Body of pancreas (tissue), 4 donors: ENCODE data around the gene BCL6B. TPM values are rescaled to one million over a fixed set of nuclear protein-coding genes. Genes with fewer than 3 reads are reported as not detected.

Source experiments
- ATAC-seq: fragments of 150-250 bp; one replicate; pipeline ENCODE4 v1.9.1; 2016
- DNase-seq, 4 donors: peaks; one replicate each; pipeline ENCODE4 v3.0.0-alpha.2; 2019
- H3K27ac ChIP-seq, 4 donors: fragments of 200-600 bp; sonication (generic); 1 replicate in 3 of 4; 2 replicates in 1 of 4; pipeline versions ENCODE4 v1.5.1 to v1.6.1; 2016 to 2019; ENCODE audit warnings: mild to moderate bottlenecking in 1 of 4, mixed read lengths in 1 of 4, moderate library complexity in 1 of 4
- H3K27me3 ChIP-seq, 2 donors: fragments of 200-600 bp; sonication (generic); one replicate each; pipeline ENCODE4 v1.6.0; 2016; ENCODE audit warnings: mild to moderate bottlenecking in 1 of 2
- H3K36me3 ChIP-seq, 2 donors: fragments of 200-600 bp; sonication (generic); replicated peaks in 1 of 2; 2 replicates each; pipeline ENCODE4 v1.5.1; 2016; ENCODE audit warnings: low read depth in 2 of 2; ENCODE audit not compliant: insufficient read depth in 1 of 2
- H3K4me1 ChIP-seq: fragments of 200-600 bp; sonication (generic); one replicate; pipeline ENCODE4 v1.6.0; 2016
- H3K4me3 ChIP-seq, 2 donors: fragments of 200-600 bp; sonication (generic); 1 replicate in 1 of 2; 2 replicates in 1 of 2; pipeline ENCODE4 v1.5.1; 2016 to 2019
- H3K9me3 ChIP-seq, 3 donors: fragments of 200-600 bp; sonication (generic); 1 replicate in 2 of 3; 2 replicates in 1 of 3; pipeline ENCODE4 v1.5.1; 2016
- POLR2A ChIP-seq, 3 donors: fragments of 450-650 bp; IDR thresholded peaks; one replicate each; pipeline ENCODE4 v1.6.1; 2016; ENCODE audit warnings: antibody characterized with exemption in 3 of 3, mild to moderate bottlenecking in 2 of 3
- WGBS, 2 donors: methylation state at CpG; one replicate each; pipeline ENCODE4 v1.1.5; 2017; 5-methylcytosine and 5-hydroxymethylcytosine counted together
- intact Hi-C: fragments of 100-400 bp; cut with DNase I; formaldehyde crosslinking; loops from one replicate; pipeline ENCODE4 v1.15.1; 2023
- total RNA-seq, 2 donors: library from RNA; depleted of rRNA; stranded (reverse); fragments of >200 nt; gene quantifications; one replicate each; pipeline ENCODE4 v1.1.0, GENCODE V29; 2016
- TF ChIP-seq, protein P1 (sequence below), 7 experiments: fragments of 450-650 bp in 4 of 7; fragments of 200-600 bp in 3 of 7; sonication (generic) in 3 of 7; IDR thresholded peaks; one replicate each; pipeline ENCODE4 v1.5.1; 2016 to 2019; ENCODE audit warnings: antibody characterized with exemption in 7 of 7

The BCL6B gene
- total RNA-seq, 2 donors from 2014 or later: 1.6 to 8.9 TPM

DNA sequence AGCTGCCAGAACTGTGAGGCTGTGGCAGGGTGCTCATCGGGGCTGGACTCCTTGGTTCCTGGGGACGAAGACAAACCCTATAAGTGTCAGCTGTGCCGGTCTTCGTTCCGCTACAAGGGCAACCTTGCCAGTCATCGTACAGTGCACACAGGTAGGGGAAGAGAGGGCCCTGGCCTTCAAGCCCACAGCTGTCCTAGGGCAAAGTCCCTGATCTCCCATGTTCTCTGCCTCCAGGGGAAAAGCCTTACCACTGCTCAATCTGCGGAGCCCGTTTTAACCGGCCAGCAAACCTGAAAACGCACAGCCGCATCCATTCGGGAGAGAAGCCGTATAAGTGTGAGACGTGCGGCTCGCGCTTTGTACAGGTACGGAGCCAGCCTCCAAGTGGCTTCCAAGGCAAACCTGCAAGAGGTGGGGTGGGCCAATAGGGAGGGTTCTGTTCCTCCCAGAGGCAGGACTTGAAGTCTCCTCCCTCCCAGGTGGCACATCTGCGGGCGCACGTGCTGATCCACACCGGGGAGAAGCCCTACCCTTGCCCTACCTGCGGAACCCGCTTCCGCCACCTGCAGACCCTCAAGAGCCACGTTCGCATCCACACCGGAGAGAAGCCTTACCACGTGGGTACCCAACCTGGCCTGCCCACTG is 3.7 kb downstream of the BCL6B start:
- no peak for DNase-seq
- intact Hi-C loops: loop anchor here (10.0 kb wide), 1 partner anchor 182 kb away; no protein-coding TSS in a partner anchor
- Histone ChIP-seq H3K27ac (no peak overlapping the region), H3K4me1 (peaks cover 24% of the 10 kb centered on the region), H3K27me3 (no peaks in the 10 kb centered on the region), H3K36me3 (no peaks in the 10 kb centered on the region), H3K9me3 (no peaks in the 10 kb centered on the region), H3K4me3 (no peak overlapping the region)
- TF ChIP-seq, protein P1, sequence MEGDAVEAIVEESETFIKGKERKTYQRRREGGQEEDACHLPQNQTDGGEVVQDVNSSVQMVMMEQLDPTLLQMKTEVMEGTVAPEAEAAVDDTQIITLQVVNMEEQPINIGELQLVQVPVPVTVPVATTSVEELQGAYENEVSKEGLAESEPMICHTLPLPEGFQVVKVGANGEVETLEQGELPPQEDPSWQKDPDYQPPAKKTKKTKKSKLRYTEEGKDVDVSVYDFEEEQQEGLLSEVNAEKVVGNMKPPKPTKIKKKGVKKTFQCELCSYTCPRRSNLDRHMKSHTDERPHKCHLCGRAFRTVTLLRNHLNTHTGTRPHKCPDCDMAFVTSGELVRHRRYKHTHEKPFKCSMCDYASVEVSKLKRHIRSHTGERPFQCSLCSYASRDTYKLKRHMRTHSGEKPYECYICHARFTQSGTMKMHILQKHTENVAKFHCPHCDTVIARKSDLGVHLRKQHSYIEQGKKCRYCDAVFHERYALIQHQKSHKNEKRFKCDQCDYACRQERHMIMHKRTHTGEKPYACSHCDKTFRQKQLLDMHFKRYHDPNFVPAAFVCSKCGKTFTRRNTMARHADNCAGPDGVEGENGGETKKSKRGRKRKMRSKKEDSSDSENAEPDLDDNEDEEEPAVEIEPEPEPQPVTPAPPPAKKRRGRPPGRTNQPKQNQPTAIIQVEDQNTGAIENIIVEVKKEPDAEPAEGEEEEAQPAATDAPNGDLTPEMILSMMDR (IDR thresholded peaks at IDR 0.05): no peak
- no peak for TF ChIP-seq POLR2A (IDR thresholded peaks at IDR 0.05)
- 75 to 77% methylated on average over 17 to 29 of the region's 29 CpGs for WGBS, 2 donors
- no peak for ATAC-seq

DNA sequence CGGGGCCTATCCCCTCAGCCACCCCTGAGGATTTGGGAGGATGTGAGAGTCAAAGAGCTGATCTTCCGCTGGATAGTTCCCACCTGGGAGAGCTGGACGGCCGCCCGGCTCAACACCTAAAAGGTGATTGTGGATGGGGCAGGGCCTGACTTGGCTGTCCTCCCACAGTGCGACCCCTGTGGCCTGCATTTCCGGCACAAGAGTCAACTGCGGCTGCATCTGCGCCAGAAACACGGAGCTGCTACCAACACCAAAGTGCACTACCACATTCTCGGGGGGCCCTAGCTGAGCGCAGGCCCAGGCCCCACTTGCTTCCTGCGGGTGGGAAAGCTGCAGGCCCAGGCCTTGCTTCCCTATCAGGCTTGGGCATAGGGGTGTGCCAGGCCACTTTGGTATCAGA is 4.5 kb downstream of the BCL6B start:
- 65 to 79% methylated on average over 5 to 12 of the region's 13 CpGs for WGBS, 2 donors
- TF ChIP-seq, protein P1 (IDR thresholded peaks at IDR 0.05): no peak
- no peak for TF ChIP-seq POLR2A (IDR thresholded peaks at IDR 0.05)
- no peaks in the 10 kb centered on the region for H3K27me3 ChIP-seq
- no peak for ATAC-seq
- no peak for DNase-seq
- intact Hi-C loops: loop anchor here (10.0 kb wide), 1 partner anchor 183 kb away; no protein-coding TSS in a partner anchor
- no peak overlapping the region for H3K4me3 ChIP-seq
- no peaks in the 10 kb centered on the region for H3K9me3 ChIP-seq
- H3K27ac ChIP-seq: no peak overlapping the region
- H3K4me1 ChIP-seq: peaks cover 17% of the 10 kb centered on the region
- H3K36me3 ChIP-seq: no peaks in the 10 kb centered on the region

DNA sequence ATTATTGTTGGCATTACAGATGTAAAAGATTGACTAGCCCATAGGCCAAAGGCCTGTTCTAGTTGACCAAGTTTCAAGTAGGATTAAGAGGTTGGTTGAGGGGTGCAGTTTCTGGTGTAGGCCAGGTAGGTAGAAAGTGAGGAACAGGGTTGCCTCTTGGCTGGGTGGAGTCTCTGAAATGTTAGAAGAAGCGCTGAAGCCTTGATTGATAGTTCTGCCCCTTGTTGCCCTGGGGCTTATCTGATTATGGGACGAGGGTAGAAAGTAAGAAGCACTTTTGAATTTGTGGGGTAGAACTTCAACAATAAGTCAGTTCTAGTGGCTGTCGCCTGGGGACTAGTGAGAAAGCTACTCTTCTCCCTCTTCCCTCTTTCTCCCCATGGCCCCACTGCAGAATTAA is 6.2 kb downstream of the BCL6B start:
- no peaks in the 10 kb centered on the region for H3K36me3 ChIP-seq
- H3K4me3 ChIP-seq: no peak overlapping the region
- DNase-seq: no peak
- no peak overlapping the region for H3K27ac ChIP-seq
- no peak for TF ChIP-seq POLR2A (IDR thresholded peaks at IDR 0.05)
- TF ChIP-seq, protein P1 (IDR thresholded peaks at IDR 0.05): no peak
- no peaks in the 10 kb centered on the region for H3K9me3 ChIP-seq
- no peaks in the 10 kb centered on the region for H3K4me1 ChIP-seq
- intact Hi-C loops: loop anchor here (10.0 kb wide), 1 partner anchor 184 kb away; no protein-coding TSS in a partner anchor
- H3K27me3 ChIP-seq: no peaks in the 10 kb centered on the region
- no peak for ATAC-seq
- 78 to 83% methylated on average over 3 of the region's 3 CpGs for WGBS, 2 donors

DNA sequence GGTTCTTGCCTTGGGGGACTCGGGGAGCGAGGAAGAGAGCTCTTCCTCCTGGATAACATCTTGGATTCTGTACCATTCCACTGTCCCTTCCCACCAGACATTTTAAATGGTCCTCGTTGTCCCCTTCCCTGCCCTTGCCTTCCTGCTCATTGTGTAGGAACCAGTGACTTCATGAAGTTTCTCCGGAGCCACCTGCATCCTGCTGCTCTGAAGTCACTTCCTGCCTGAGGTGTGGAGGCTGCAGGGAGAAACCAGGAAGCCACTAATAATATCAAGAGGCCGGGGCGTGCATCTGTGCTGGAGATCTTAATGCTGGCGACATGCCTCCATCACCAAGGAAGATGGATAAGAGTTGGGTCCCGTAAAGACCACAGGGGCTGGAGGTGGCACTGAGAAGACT is 6.8 kb downstream of the BCL6B start:
- intact Hi-C loops: loop anchor here (10.0 kb wide), 1 partner anchor 185 kb away; no protein-coding TSS in a partner anchor
- no peaks in the 10 kb centered on the region for H3K4me1 ChIP-seq
- DNase-seq (no peak), ATAC-seq (peak; percentile 43)
- H3K36me3 ChIP-seq: no peaks in the 10 kb centered on the region
- H3K27me3 ChIP-seq: no peaks in the 10 kb centered on the region
- TF ChIP-seq, protein P1 (IDR thresholded peaks at IDR 0.05): no peak
- no peak for TF ChIP-seq POLR2A (IDR thresholded peaks at IDR 0.05)
- H3K9me3 ChIP-seq: no peaks in the 10 kb centered on the region
- no peak overlapping the region for H3K4me3 ChIP-seq
- no peak overlapping the region for H3K27ac ChIP-seq
- whole genome bisulfite sequencing, 2 donors: 63 to 73% methylated on average over 6 to 8 of the region's 8 CpGs
